ENCODE results near the gene GOSR1.
"Not testable (repeated sequence)": the region's sequence is repeated elsewhere in the genome, so short reads cannot be mapped to it uniquely, and the experiment has no call there.

The GOSR1 gene

DNA sequence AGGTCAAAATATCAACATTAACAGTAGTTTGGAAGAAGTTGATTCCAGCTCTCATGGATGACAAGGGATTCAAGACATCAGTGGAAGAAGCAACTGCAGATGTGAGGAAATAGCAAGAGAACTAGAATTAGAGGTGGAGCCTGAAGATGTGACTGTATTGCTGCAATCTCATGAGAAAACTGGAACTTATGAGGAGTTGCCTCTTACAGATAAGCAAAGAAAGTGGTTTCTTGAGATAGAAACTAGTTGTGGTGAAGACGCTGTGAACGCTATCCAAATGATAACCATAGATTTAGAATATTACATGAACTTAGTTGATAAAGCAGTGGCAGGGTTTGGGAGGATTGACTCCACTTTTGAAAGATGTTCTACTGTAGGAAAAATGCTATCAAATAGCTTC, 67.8 kb downstream of the GOSR1 start:
- no peak for DNase-seq (ENCODE audit: low read depth)

DNA sequence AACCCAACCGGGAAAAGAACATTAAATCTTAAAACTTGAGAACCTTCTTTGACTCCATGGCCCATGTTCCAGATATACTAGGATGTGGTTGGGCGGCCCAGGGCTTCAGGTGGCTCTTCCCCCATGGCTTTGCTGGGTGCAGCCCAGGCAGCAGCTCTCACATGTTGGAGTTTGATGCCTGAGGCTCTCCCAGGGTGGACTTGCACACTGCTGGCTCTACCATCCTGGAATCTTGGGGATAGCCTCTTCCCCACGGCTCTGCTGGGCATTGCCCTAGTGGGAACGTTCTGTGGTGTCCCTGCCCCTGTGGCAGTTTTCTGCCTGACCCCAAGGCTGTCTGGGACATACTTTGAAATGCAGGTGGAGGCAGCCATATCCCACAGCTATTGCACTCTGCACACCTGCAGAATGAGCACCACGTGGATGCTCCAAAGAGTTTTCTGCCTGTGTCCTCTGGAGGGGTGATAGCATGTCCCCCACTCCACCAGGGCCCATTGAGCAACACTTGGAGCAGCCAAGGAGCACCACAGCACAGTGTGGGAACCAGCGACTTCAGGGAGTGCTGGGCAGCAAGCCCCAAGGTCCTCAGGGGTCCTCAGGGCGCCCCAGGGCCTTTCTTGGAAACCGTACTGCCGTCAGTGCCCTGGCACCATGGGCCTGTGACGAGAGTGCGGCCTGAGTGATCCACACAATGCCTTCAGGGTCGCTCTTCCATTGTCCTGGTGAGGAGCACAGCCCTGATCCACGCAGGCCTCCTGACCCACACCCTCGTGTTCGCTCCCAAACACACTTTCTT, 70.8 kb downstream of the GOSR1 start:
- no peak for DNase-seq (ENCODE audit: low read depth)

DNA sequence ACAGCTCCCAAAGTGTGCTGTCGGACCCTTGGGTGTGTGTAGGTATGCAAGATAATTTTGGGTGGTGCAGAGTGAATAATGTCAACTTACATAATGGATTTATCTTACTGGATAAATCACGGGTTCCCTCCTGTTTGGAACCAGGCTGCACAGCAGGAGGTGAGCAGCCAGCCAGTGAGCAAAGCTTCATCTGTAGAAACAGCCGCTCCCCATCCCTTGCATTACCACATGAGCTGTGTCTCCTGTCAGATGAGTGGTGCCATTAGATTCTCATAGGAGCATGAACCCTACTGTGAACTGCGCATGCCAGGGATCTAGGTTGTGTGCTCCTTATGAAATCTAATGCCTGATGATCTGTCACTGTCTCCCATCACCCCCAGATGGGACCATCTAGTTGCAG, 72.0 kb downstream of the GOSR1 start:
- DNase-seq (ENCODE audit: low read depth): not testable (repeated sequence)

DNA sequence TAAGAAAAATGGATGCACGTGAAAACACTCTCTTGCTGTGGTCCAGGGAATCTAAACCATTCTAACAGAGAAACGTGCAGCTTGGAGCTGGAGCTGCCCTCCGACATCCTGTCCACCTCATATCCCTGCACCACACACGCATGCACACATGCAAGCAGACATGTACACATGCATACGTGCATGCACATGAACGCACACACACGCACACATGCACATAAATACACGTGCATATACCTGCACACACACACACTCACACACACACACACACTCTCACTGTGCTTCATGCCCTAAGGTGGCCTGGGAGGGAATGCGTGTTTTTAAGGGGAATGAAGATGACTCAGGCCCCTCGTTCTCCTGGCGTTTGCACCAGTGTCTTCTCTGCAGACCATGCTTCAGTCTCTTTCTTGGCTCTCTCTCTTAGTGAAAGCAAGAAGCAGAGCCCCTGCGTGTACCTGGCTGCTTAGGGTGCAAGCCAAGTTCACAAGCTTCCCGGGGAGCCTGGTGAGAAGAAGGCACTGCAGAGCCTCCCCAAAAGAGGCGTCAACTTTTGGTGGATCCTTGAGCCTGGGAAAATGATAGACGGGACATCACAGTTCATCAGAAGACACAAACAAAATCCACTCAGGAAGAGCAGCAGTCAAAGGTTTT, 72.8 kb downstream of the GOSR1 start:
- DNase-seq (ENCODE audit: low read depth): no peak

DNA sequence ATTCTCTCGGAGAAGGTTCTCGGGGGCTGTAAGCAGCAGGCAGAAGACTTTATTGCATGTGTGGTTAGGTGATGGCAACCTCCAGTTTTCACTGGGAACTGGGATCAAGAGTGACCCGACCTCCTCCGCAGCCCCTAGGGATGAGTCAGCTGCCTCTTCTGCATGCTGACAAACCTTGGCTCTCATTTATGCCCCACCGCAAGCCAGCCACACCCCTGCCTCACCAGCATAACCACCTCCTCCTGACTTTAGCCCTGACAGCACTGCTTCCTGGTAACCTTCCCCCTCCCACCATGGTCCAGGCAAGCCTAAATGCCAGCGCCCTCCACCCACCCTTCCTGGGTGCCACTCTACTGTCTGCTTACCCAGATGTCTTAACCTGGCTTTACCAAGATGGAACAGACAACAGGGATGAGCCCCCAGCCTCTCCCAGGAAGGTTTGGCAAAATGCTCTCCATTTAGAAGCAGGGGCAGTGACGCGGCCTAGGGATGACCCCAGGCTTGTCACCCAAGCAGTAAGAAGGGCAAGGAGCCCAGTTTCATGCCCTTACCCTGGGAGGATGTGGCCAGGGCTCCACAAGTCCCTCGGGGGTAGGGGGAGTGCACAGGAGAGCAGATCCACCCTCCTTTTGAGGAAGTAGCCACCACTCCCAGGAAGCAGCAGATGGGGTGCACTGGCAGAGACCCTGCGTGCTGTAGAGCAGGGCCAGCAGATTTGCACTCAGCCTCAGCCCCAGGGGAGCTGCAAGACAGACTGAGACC, 73.5 kb downstream of the GOSR1 start:
- DNase-seq (ENCODE audit: low read depth): peak; percentile 34

DNA sequence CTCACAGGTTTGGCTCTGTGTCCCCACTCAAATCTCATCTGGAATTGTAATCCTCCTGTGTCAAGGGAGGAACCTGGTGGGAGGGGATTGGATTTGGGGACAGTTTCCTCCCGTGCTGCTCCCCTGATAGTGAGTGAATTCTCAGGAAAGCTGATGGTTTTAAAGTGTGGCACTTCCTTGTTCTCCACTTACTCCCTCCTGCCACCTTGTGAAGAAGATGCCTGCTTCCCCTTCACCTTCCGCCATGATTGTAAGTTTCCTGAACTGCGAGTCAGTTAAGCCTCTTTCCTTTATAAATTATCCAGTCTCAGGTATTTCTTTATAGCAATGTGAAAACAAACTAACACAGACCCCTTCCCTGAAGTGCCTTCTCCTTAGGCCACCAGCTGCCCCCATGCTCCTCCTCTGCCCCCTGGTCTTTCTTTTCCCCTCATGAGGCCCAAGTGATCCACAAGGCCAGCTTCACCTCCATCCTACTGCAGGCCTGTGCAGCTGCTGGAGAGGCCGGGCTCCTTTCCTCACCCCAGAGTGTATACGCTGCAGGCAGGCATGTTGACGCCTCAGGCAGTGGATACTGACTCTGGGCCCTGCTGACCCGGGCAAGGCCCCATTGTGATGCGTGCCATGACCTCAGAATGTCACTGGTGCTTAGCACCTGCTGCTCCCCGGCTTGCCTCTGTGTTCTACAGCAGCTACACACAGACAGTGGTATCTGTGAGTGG, 74.2 kb downstream of the GOSR1 start:
- DNase-seq (ENCODE audit: low read depth): not testable (repeated sequence)

DNA sequence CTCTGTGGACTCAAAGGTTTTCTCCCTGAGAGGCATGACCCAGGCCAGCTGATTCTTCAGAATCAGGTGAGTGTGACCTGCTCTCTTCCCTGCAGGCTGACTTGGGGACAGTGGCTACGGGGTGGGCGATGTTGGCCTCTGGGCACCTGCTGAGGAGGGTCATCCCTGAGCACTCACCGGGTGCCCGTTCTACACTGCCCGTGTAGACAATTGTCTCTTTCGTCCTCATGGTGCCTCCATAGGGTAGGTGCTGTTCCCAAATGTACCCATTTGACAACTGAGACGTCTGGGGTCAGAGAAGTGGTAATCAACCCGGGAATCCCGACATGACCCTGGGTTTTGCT, 74.8 kb downstream of the GOSR1 start:
- no peak for DNase-seq (ENCODE audit: low read depth)

DNA sequence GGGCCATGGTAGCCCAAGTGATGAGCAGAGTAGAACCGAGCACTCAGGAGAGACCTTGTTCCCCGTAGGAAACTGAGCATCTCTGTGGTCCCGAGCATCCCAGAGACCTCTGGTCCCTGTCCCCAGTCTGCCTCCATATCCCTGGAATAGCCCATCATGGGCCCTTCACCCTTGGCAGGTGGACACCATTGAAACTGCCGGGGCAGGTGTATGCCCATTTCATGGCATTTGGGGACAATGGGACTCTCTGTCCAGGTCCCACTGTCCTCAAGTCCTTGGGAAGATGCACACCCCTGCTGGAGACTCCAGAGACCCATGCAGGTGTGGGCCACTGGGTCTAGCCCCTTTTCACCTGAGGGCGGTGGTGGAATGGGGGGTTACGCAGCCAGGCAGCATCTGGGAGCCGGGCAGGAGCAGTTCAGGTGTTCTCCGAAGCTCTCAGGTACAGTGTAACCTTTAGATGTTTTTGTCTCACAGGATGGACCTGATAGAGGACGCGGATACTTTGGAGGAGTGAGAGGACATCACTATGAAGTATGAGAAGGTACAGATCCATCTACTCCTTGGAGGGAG, 75.9 kb downstream of the GOSR1 start:
- no peak for DNase-seq (ENCODE audit: low read depth)

DNA sequence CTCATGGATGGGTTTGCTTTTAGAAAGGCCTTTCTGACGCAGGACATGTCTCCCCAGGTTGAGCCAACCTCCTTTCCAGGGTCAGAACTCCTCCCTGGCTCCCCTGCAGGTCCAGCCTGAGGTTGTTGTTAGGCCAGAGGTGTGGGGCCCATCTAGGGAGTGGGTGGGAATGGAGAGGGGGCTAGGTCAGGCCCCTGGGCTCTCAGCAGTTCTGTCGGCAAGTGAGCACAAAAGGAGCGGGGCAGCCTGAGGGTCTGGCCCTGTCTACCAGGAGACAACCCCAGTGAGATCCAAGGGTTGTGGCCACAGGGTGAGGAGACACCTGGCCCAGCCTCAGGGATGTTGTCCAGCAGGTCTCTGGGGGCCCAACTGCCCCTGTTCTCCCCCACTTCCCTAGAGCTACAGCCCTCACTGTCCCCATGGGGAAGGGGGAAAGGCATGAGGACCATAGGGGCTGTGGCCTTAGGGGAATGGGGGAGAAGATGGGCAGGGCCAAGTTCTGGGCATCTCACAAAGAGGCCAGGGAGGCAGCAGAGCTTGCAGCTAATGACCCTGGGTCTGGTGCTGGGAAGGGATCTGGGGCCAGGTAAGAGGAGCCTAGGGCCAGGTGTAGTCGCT, 76.7 kb downstream of the GOSR1 start:
- not testable (repeated sequence) for DNase-seq (ENCODE audit: low read depth)

DNA sequence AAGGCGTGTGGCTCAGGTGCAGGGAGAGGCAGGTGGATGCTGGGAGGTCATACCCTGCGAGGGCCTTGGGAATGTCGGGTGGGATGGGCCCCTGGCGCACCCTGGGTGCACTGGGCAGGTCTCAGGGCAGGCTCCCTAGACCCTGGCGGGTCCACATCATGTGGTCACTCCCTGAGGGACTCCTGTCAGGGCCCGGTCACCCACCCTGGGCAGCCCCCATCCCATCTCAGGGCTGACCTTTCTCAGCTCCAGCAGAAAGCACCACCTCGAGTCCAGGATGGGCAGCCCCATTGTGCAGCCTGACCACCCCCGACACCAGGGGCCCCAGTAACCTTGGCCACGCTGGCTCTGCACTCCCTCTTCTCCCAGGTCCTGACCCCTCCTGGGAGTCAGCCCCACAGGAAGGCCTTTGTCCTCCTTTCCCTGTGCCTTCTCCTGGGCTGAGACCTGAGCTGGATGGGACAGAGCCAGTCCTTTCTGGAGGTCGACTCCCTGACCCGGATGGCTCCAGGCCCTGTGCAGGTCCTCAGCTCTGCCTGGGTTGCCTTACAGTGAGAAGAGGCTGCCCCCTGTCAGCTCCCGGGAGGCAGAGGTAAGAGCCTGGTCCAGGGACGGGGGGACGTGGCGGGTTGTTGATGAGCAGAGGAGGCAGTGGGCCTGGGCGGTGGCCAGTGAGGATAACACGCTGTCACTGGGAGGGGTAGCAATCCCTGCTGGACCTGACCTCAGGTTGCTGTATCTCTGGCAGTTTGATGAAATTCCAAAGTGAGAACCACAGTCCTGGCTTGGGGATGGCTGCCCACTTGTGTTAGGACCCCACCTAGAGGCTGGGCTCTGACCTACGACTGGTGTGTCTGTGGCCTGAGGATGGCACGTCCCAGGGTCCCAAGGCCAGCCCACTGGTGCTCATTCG, 77.9 kb downstream of the GOSR1 start:
- DNase-seq (ENCODE audit: low read depth): peak; percentile 63

DNA sequence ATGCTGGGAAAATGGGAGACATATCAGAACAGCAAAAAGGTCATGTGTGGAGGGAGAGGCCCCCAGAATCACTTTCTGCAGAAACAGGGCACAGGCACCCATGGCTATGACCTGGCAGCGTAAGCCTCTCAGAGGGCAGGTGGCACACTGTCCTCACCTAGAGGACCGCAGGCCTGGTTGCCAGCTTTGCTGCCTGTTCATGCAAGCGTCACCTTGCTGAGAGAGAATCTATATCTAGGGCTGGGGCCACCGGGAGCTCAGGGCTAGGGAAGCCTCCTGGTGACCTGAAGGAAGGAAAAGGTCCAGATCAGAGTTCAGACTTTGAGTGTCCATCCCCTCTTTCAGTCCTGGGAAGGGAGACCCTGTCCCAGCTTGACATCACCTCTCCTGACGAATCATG, 78.7 kb downstream of the GOSR1 start:
- DNase-seq (ENCODE audit: low read depth): no peak

DNA sequence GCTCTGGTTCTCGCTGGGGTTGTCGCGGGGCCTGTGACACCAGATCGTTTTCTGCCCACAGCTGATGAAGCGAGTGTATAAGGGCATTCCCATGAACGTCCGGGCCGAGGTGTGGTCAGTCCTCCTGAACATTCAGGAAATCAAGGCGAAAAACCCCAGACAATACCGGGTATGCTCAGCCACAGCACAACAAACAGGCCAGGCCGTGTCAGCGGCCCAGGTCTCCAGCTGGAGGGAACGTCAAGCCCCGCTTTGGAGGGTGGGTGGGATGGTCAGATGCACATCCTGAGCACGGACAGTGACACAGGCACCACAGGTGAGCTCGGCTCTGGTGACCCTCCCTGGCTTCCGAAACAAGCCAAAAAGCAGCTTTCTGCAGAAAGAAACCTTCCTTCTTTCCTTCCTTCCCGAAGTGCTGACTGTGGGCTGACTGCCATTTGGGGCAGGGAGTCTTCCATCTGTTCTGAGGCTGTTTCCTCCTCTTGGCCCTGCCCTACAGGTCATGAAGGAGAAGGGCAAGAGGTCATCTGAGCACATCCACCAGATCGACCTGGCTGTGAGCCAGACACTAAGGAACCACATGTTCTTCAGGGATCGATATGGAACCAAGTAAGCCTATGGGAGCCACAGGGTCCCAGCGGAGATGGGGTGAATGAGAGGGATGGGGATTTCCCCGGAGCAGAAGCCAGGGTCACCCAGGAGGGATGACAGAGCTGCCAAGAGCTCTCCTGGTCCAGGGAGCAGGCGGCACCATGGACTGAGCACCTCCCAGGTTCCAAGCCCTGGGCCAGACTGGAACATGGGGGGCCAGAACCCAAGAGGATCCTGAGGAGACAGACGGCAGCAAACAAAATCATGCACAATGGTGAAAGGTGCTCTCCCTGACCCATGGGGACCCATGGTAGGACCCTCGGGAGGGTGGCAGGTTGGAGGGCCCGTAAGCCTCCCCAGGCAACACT, 79.4 kb downstream of the GOSR1 start:
- DNase-seq (ENCODE audit: low read depth): no peak

DNA sequence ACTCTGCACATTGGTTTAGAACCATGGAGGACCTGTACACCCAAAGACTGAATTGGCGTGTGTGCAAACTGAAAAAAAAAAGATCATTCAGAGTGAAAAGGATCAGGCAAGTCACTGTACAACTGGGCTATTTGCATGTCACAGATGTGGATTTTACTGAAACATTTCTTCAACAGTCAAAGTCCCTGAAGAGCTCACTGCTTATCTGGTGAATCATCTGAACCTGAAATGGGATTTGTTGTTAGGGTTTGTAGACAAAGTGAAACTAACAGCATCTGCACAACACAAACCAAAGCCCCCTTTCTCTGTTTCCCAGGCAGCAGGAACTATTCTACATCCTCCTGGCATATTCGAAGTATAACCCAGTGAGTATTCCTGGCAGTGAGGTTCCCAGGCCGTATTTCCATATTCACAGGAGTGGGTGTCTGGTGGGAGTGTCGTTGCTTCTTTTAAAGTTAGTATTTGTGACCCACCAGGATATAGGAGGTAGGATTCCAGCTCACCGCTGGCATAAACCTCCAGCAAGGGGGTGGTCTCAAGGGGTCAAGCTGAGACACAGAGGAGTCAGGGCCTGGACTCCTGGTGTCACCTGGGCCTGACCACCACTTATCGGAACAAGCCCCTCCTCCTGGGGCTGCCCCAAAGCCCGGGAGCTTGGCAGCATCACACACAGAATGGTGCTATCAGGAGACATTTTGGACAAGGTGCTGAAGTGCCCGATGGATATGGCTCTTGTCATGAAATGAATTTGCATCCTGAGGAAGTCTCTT, 80.9 kb downstream of the GOSR1 start:
- peak; percentile 23 for DNase-seq (ENCODE audit: low read depth)

DNA sequence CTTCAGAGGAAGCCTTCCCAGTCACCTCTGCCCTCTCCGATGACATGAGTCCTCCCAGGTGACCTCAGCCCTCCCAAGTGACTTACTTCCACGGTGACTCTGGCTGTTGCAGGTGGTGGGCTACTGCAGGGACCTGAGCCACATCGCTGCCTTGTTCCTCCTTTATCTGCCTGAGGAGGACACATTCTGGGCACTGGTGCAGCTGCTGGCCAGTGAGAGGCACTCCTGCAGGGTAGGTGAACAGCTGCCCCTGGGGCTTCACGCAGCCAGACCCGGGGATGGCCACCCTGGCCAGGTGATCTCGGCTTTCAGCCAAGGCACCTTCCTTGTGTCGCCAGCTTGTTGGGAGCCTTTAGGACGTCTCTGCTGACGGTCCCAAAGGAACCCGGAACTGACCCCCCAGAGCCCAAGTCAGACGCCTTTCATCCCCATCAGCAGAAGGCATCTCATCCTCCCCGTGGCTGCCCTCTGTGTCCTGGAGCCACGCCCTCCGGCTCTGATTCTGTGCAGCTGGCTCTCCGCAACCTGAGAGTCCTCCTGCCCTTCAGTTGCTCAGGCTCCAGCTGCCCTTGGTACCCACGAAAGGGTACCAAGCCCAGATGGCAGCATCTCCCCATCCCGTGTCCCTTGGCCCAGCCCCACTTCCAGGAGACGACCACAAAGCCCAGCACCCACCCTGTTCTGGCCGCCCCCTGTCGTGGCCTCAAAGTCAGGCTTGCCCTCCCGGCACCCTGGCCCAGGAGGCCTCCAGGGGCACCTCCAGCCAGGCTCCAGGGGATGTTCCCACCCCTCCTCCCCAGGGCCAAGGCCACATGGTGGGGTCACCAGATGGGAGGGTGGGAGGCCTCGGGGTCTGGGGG, 81.7 kb downstream of the GOSR1 start:
- no peak for DNase-seq (ENCODE audit: low read depth)

DNA sequence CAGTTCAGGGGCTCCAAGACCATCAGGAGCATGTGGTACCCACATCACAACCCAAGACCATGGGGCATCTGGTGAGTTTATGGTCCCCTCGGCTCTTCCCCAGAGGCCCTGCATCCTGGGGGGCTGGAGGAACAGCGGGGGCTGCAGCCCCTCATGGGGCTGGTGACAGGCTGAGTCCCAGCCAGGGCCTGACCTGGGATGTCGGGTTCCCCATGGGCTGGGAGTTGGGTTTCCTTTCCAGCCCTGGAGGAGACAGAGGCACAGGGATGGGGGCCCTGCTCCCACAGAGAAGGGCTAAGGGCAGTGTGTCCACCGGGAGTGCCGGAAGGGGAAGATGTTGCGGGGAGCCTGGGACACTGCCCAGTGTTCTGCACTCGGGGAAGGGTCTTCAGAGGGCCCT, 82.4 kb downstream of the GOSR1 start:
- no peak for DNase-seq (ENCODE audit: low read depth)

DNA sequence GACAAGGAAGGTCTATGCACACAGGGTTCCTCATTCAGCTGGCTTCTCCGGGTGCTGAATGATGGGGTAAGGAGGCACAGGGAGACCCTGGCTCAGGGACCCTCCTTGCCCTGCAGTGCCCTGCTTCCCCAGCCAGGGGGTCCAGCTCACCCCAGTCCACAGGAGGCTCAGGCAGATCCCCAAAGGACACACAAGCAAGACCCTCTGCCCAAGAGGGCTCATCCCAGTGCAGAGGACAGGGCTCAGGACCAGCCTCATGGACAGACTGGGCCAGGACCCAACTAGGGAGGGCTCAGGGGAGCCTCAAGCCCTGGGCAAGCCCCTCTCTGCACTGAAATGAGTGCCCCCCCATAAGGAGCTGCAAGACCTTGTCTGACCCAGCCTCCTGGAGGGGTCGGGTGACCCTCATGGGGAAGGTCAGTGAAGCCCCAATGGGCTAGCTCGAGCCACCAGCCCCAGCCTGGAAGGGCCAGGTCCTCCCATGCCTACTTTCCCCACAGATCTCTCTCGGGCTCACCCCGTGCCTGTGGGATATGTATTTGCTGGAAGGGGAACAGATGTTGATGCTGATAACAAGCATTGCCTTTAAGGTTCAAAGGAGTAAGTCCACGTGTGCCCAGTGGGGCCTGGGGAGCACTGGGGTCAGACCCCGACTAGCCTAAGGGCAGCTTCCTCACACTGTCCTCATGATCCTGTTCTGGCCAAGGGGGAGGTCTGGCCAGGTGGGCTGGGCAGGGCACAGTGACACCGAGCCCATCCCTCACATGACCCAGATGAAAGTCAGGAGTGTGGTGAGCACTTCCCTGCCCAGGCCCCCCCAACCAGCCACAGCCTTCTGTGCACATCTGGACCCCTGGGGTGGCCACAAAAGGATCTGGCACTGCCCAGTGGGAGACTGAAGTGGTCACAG, 83.2 kb downstream of the GOSR1 start:
- DNase-seq (ENCODE audit: low read depth): not testable (repeated sequence)

DNA sequence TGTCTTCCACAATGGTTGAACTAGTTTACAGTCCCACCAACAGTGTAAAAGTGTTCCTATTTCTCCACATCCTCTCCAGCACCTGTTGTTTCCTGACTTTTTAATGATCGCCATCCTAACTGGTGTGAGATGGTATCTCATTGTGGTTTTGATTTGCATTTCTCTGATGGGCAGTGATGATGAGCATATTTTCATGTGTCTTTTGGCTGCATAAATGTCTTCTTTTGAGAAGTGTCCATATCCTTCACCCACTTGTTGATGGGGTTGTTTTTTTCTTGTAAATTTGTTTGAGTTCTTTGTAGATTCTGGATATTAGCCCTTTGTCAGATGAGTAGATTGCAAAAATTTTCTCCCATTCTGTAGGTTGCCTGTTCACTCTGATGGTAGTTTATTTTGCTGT, 84.6 kb downstream of the GOSR1 start:
- DNase-seq (ENCODE audit: low read depth): not testable (repeated sequence)

All from EH (cell line).